Head of caudate nucleus (tissue), 42 donors: Measurements from ENCODE around the gene DRAM1.
A peak's percentile ranks its signal among the peaks of the same experiment; 100 is the strongest.

ENCODE experiments used
- DNase-seq, 42 donors: peaks; one replicate each; pipeline versions ENCODE4 v3.0.0 to v3.0.0-alpha.2; 2020 to 2021; ENCODE audit warnings: mixed read lengths in 7 of 42
- intact Hi-C: fragments of 100-400 bp; cut with DNase I; formaldehyde crosslinking; loops from one replicate; pipeline ENCODE4 v1.15.0; 2022

Gene DRAM1, protein sequence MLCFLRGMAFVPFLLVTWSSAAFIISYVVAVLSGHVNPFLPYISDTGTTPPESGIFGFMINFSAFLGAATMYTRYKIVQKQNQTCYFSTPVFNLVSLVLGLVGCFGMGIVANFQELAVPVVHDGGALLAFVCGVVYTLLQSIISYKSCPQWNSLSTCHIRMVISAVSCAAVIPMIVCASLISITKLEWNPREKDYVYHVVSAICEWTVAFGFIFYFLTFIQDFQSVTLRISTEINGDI

DNA sequence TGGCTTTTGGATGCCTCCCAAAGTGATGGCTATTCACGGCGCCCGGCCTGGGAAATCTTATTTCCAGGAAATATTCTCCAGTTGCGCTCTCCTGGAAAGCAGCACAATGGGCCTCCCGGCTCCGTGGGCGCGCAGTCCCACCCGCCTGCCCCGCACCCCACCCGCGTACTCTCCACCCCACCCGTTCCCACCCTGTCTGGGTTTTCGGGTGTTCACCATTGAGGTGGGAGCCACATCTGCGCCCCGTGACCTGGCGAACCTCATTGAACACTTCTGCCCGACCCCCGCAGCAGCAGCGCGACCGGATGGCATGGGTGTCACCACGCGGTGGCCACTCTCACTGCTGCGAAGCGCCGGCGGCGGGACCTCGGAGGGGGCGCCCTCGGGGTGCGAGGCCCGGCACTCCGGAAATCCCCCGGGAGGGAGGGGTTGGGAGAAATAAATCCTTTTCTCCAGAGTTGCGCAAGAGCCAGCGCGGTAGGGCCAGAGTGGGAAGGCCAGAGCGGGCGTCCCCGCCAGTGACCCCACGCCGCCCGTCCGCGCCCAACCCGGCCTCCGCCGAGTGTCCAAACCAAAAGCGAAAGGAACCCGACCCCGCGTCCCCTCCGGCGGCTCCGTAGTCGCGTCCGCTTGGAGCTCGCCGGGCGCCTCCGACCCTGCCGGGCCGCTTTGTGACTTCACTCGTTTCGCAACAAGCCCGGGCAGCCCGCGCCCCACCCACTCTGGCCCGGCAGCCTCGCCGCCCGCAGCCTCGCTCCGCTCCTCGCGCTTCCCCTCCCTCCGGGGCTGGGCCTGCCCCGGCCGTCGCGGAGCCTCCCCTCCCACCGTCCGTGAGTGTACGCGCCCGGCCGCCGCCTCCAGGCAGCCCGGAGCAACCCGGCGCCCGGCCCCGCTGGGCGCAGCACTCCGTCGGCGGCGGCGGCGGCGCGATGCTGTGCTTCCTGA is at the start of gene DRAM1:
Gene DRAM1, plus strand, starts transcription at position 720 of the 945 bp plus-strand sequence. Its CDS starts 210 bp downstream, at position 930.
- intact Hi-C loops, result no loop called here
- peak; percentile 23 to 86 (median 70) for DNase-seq

DNA sequence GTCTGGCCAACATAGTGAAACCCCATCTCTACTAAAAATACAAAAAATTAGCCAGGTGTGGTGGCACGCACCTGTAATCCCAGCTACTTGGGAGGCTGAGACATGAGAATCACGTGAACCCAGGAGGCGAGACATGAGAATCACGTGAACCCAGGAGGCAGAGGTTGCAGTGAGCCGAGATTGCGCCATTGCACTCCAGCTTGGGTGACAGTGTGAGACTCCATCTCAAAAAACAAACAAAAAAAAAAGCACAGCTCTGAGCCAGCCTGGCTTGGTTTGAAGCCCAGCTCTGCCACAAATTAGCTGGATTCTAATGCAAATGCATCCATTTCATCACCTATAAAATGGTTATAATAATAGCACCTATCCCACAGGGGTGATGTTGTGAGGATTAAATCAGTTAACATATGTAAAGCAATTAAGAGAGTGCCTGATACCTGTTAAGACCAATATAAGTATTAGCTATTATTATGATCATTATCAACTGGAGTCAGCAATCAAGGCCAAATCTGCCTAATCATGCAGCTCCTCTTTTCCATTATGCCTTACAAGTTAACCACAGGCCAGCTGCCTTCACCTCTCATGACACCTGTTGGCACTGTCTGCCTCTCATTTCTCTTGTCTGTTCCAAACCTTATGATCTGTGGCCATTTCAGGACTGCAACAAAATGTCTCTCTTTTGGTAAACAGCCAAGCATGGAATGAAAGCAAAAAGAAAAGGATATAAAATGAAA is 48.8 kb upstream of the DRAM1 start:
- DNase-seq, result peak in 1 of 42 donors; percentile 31
- intact Hi-C loops, result no loop called here

DNA sequence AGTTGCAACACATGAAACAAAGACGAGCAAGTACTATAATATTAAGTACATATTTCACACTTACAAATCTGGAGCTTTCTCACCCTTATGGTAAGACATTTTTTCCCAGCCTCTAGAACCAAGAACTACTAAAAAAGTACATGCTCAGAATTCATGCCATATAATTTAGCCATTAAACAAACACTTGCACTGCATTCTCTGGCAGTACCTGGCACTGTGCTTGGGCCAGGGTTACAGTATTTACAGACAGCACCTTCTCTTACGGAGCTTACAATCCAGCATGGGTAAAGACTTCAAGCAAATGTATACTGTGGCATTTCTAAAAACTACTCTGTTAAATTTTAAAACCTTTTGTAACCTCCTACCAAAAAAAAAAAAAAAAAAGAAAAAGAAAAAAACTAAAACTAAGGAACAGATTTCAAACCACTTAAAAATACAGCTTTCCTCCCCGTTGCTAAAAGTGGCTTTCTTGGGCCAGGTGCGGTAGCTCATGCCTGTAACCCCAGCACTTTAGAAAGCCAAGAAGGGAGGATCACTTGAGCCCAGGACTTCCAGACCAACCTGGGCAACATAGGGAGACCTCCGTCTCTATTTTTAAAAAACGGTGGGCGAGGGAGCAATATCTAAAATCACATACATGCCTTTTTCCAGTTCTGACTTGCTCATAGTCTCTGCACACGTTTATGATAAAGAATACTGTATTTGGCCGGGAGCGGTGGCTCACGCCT is 47.6 kb upstream of the DRAM1 start:
- DNase-seq, result peak in 7 of 42 donors; percentile 12 to 47 (median 16)
- intact Hi-C loops, result loop anchor here (5.0 to 10.0 kb wide), 2 partner anchors 53 to 415 kb away; no protein-coding TSS in a partner anchor

DNA sequence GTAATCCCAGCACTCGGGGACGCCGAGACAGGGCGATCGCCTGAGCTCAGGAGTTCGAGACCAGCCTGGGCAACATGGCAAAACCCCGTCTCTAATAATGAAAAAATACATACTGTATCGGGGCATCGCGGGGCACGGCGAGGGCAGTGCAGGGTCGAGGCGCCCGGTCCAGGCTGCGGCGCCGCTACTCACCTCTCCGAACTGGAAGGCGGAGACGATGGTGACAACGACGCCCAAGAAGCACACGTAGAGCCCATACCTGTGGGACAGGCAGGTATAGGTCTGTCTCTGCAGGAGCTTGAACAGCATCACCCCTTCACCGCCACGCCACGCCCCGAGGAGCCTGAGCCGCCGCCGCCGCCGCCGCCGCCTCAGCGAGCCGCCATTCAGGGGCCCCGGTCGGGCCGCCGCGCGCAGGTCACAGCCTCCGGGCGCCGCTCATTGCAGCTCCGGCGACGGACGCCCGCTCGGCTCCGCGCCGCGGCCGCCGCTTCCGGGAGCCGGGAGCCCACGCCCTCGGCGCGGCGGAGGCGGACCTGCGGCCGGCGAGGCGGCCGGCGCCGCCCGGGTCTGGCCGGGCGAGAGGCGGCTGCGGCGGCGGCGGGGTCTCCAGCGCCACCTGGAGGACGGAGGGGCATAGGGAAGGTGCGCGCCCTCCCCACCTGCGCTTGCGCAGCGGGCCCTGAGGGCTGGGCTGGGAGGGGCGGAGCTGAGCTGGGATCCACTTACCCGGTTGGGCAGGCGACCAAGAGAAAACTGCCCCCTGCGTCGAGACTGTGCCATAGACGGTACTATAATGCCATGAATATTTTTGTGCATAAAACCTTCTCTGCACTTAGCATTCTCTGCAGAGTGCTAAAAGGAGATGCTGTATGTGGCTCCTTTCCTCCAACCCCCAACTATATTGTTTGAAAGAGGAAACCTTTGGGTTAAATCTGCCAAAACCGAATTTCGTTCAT is 46.7 kb upstream of the DRAM1 start, which contains the start of gene GNPTAB:
Gene GNPTAB, minus strand, starts transcription at position 593 of the 959 bp plus-strand sequence. Its CDS starts 284 bp downstream, at position 309.
- intact Hi-C loops, result loop anchor here (5.0 to 10.0 kb wide), 2 partner anchors 53 to 416 kb away; no protein-coding TSS in a partner anchor
- peak; percentile 82 to 97 (median 93) for DNase-seq

DNA sequence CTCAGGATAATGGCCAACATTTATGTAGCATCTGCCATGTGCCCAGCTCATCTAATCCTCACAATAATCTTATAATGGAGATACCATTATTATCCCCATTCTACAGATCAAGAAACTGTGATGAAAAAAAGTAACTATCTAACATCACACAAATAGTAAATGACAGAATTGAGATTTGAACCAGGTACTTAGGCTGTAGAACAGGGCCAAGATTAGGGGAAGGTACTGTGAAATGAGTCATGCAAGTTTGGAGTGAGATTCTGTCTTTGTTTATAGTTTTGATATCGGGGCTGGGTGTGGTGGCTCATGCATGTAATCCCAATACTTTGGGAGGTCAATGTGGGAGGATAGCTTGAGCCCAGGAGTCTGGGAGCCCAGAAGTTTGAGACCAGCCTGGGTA is 45.4 kb upstream of the DRAM1 start:
- intact Hi-C loops, result loop anchor here (5.0 to 10.0 kb wide), 2 partner anchors 55 to 417 kb away; no protein-coding TSS in a partner anchor

DNA sequence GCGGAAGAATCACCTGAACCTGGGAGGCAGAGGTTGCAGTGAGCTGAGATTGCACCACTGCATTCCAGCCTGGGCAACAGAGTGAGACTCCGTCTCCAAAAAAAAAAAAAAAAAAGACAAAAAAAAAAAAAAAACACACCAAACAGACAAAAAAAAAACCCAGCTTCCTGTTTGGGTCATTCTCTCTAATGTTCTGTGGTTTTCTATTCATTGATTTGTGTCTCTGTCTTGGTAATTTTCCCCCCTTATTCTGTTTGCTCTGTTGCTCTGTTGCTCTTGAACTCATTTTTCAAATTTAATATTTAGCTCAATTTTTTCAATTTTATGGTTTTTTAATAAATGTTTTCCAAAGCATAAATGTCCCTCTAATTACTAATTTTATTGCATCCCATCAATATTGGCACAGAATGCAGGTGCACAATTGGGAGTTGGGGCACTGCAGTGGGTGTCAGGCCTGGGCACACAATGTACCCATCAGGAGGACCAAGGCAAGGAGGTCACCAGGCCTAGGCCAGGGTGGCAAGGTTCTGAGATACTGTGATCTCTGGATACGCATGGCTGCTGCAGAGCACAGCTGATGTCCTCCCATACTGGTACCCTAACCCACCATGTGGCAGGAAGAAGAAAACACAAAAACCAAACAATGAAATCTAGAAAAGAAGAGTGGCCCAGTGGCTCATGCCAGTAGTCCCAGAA is 38.6 kb upstream of the DRAM1 start:
- DNase-seq, result no peak
- intact Hi-C loops, result loop anchor here (10.0 kb wide), 1 partner anchor 424 kb away; no protein-coding TSS in a partner anchor

More for the DNA sequence above, 45.4 kb upstream of the DRAM1 start:
- DNase-seq, result no peak

DNA sequence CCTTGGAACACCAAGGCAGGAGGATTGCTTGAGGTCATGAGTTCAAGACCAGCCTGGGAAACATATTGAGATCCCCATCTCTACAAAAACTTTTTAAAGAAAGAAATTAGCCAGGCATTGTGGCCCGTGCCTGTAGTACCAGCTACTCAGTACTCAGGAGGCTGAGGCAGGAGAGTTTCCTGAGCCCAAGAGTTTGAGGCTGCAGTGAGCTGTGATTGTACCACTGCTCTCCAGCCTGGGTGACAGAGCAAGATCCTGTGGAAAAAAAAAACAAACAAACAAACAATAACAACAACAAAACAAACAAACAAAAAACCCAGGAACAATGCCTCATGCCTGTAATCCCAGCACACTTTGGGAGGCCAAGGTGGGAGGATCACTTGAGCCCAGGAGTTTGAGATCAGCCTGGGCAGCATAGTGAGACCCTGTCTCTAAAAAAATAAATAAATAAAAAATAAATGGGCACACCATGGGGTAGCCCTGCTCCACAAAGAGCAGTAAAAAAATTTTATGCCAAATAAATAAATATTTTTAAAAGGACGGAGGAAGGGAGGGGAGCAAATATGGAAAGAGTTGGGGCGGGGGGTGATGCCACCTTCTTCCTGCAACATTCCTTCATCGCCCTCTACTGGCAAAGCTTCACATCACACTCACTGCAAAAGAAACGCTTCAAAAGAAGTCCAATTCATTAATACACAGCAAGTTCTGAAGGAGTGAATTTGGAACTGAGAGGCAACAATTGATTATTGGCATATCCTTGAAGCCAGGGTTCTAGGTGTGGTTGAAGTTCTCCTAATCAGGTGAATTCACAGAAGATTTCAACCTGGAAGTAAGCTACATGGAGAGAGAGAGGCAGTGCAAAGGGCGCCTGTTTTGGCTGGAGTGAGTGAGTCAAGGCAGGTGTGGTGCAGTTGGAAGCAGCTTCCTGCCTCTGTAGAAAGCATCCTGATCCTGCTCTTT is 37.8 kb upstream of the DRAM1 start:
- DNase-seq, result peak in 40 of 42 donors; percentile 29 to 90 (median 72)
- intact Hi-C loops, result loop anchor here (10.0 kb wide), 1 partner anchor 425 kb away; no protein-coding TSS in a partner anchor

DNA sequence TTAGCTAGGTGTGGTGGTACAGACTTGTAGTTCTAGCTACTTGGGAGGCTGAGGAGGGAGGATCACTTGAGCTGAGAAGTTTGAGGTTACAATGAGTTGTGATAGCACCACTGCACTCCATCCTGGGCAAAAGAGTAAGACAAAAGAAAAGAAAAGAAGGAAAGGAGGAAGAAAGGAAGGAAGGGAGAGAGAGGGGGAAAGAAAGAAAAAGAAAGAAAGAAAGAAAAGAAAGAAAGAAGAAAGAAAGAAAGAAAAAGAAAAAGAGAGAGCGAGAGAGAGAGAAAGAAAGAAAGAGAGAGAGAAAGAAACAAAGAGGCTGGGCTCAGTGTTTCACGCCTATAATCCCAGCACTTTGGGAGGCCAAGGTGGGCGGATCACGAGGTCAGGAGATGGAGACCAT is 36.3 kb upstream of the DRAM1 start:
- intact Hi-C loops, result no loop called here
- no peak for DNase-seq

DNA sequence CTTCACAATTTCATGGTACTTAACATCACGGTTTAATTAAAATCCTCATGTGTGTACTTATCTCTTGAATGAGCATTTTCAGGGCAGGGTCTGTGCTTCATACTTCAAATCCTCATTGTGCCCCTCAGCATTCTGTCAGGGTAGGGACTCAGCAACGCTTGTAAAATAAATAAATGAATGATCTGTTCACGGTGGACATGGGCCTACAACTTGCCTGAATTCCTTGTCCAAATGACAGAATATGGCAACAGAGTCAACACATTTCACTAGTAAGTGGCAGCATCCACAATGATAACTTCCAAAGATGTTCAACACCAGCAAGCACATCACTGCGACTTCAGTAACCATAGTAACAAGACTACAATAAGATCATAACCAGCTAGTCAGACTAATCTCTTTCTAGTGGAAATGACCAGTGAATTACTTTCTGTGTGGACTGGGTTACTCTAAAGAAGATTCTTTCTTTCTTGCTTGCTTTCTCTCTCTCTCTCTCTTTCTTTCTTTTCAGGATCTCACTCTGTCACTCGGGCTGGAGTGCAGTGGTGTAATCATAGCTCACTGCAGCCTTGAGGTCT is 32.2 kb upstream of the DRAM1 start:
- intact Hi-C loops, result no loop called here
- DNase-seq, result no peak

DNA sequence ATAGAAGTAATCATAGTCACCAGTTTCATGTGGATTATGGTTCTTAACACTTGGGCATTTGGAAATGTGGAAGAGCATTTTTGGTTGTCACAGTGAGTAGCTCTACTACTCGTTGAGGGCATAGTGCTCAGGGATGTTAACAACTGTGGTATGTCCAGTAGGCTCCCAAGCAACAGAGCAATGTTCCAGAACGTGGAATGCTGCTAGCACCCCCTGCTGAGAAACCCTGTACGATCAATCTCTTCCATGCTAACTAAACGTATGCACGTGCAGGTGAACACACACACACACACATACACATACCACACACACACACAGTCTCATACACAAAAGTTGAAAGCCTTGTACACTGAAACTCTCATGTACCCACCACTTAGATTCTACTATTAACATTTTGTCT is 30.1 kb upstream of the DRAM1 start:
- intact Hi-C loops, result no loop called here
- no peak for DNase-seq

DNA sequence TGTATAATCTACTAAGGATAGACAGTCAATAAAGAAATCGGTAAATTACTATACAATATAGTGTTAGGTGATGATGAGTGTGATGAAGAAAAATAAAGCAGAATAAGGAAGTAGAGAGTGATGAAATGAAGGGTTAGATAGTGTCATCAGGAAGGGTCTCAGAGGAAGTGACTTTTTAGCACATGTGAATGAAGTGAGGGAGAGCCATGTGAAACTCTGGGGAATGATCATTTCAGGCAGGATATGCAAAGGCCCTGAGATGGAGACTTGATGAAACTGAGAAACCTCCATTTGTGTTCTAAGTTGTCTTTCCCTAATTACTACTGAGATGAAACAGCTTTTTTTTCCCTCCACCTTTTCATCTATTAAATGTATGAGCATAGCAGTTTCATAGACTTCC is 27.2 kb upstream of the DRAM1 start:
- no peak for DNase-seq
- intact Hi-C loops, result no loop called here

DNA sequence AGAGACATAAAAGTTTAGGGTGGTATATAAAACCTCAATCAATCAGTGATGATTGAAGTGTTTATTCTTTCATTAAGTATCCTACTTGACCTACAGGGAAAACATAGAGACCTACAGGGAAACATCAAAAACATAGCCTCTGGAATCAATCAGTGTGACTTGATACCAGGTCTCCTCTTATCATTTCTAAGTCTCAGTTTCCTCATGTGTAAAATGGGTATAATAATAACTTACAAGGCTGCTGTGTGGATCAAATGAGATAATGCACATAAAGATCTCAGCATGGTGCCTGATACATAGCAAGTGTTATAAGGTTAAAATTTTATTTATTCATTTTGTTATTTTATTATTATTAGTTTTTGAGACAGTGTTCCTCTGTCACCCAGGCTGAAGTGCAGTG is 24.4 kb upstream of the DRAM1 start:
- intact Hi-C loops, result no loop called here
- DNase-seq, result no peak

DNA sequence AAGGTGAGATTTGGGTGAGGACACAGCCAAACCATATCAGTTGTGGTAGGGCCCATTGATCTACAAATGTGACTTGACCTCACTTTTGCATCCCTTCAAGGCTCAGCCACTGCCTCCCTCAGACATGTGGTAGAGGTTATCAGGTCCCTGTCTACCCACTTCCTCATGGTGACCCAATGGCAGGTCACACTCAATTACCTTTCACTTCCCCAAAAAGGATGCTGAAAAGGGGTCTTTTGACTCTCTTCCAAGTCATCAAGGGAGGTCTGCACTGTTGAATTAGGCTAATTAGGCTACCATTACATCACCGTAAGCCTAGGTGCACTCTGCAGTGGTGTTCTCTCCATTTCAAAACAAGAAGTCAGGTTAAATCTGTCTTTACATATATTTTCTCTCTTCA is 22.6 kb upstream of the DRAM1 start:
- intact Hi-C loops, result no loop called here
- DNase-seq, result no peak

DNA sequence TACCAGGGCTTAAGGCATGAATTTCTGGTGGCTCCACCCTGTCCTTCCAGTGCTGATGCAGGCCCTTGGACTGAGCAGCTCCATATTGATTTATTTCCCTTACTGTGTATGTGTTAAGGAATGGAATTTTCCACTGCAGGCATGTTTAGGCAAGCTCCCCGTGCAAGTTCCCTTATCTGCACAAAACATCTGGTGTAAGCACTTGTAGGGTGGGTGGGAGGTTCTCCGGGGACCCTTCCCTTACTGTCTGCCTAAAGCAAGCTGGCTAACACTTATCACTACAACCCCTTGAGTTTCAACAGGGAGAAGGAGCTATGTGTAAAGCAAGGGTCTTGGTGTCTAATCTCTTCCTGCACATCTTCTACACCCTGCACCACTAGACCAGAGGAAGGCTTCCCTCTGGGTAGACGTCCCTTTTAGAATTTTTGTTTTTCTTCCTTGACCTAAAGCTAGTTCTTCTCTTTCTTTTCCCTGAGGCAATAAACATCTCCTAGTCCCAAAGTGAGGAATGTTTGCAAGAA is 22.0 kb upstream of the DRAM1 start:
- no peak for DNase-seq
- intact Hi-C loops, result no loop called here

DNA sequence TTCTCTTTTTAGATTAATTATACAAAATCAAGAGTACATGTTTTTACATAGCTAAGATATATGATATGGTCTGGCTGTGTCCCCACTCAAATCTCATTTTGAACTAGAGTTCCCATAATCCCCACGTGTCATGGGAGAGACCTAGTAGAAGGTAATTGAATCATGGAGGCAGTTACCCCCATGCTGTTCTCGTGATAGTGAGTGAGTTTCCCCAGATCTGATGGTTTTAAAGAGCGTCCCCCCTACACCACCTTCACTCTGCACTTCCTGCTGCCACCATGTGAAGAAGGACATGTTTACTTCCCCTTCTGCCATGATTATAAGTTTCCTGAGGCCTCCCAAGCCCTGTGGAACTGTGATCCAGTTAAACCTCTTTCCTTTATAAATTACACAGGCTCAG is 21.4 kb upstream of the DRAM1 start:
- intact Hi-C loops, result no loop called here
- no peak for DNase-seq
